Measurements from ENCODE around the gene RC3H1.

- no peak for TF ChIP-seq CTCF (IDR thresholded peaks at IDR 0.05)
- no peak for TF ChIP-seq POLR2AphosphoS5 (IDR thresholded peaks at IDR 0.05)
Measured at GRCh38 chr1:174068000-174068399, 45.8 kb upstream of the RC3H1 start.
